Esophagus muscularis mucosa (tissue), 4 donors: ENCODE measurements around the gene SFTPB. TPM values are rescaled to one million over a fixed set of nuclear protein-coding genes. Genes with fewer than 3 reads are reported as not detected.

Experiments used
- DNase-seq: peaks from one replicate; pipeline ENCODE4 v3.0.0-alpha.2; 2017; ENCODE audit errors: extremely low spot score
- H3K27ac ChIP-seq, 4 donors: fragments of 200-600 bp; sonication (generic); replicated peaks in 1 of 4; 1 replicate in 3 of 4; 2 replicates in 1 of 4; pipeline ENCODE4 v1.5.1; 2016 to 2019; ENCODE audit warnings: mild to moderate bottlenecking in 1 of 4
- H3K27me3 ChIP-seq, 4 donors: fragments of 200-600 bp; sonication (generic); one replicate each; pipeline versions ENCODE4 v1.5.1 to v1.6.0; 2016 to 2019
- H3K36me3 ChIP-seq, 4 donors: fragments of 200-600 bp; sonication (generic); one replicate each; pipeline ENCODE4 v1.5.1; 2016 to 2019
- H3K4me1 ChIP-seq, 4 donors: fragments of 200-600 bp; sonication (generic); one replicate each; pipeline ENCODE4 v1.5.1; 2016 to 2019
- H3K4me3 ChIP-seq, 4 donors: fragments of 200-600 bp; sonication (generic); 1 replicate in 2 of 4; 2 replicates in 2 of 4; pipeline ENCODE4 v1.5.1; 2016 to 2019; ENCODE audit warnings: mild to moderate bottlenecking in 4 of 4, moderate library complexity in 1 of 4
- H3K9me3 ChIP-seq, 4 donors: fragments of 200-600 bp; sonication (generic); 1 replicate in 3 of 4; 2 replicates in 1 of 4; pipeline ENCODE4 v1.5.1; 2016 to 2019
- CTCF ChIP-seq, 3 experiments: fragments of 200-600 bp in 2 of 3; fragments of 450-650 bp in 1 of 3; sonication (generic) in 2 of 3; IDR thresholded peaks; one replicate each; pipeline ENCODE4 v1.5.1; 2017 to 2019; ENCODE audit warnings: antibody characterized with exemption in 3 of 3, mild to moderate bottlenecking in 2 of 3, moderate library complexity in 1 of 3
- EP300 ChIP-seq: sonication (generic); formaldehyde crosslinking; IDR thresholded peaks from one replicate; pipeline ENCODE4 v1.6.1; 2017; ENCODE audit warnings: antibody characterized with exemption
- POLR2A ChIP-seq: fragments of 450-650 bp; IDR thresholded peaks from one replicate; pipeline ENCODE4 v1.6.1; 2017; ENCODE audit warnings: antibody characterized with exemption, moderate library complexity, mild to moderate bottlenecking, low read depth
- POLR2AphosphoS5 ChIP-seq, 2 donors: sonication (generic); formaldehyde crosslinking; IDR thresholded peaks; one replicate each; pipeline ENCODE4 v1.6.1; 2017; ENCODE audit warnings: antibody characterized with exemption in 2 of 2
- WGBS: methylation state at CpG from one replicate; pipeline ENCODE4 v1.1.5; 2018; 5-methylcytosine and 5-hydroxymethylcytosine counted together
- intact Hi-C: fragments of 100-400 bp; cut with DNase I; formaldehyde crosslinking; loops from one replicate; pipeline ENCODE4 v1.15.1; 2023
- total RNA-seq, 4 donors: library from RNA; depleted of rRNA; stranded (reverse); fragments of >200 nt; gene quantifications; one replicate each; pipeline versions ENCODE4 v1.1.0 to v1.2.1, GENCODE V29; 2016

The SFTPB gene
- total RNA-seq, 4 donors from 2014 or later = 25.3 to 119 (median 26.6) TPM; not detected in 1

GRCh38 chr2:85684380-85684779 is 16.4 kb upstream of the SFTPB start:
- Histone ChIP-seq H3K36me3 (no peaks in the 10 kb centered on the region), H3K9me3 (no peaks in the 10 kb centered on the region), H3K4me1 (peaks cover 1 to 27% (median 8%) of the 10 kb centered on the region in 4 donors), H3K27me3 (no peaks in the 10 kb centered on the region), H3K4me3 (no peak overlapping the region), H3K27ac (no peak overlapping the region)
- WGBS = 92% methylated on average over 4 of the region's 4 CpGs
- no peak for TF ChIP-seq POLR2A
- TF ChIP-seq POLR2AphosphoS5 (IDR thresholded peaks at IDR 0.05) = no peak
- no peak for TF ChIP-seq EP300
- TF ChIP-seq CTCF (IDR thresholded peaks at IDR 0.05) = no peak
- DNase-seq = no peak
- intact Hi-C loops = no loop called here

GRCh38 chr2:85682378-85682777 is 14.4 kb upstream of the SFTPB start:
- Histone ChIP-seq H3K27me3 (no peaks in the 10 kb centered on the region), H3K36me3 (no peaks in the 10 kb centered on the region), H3K4me1 (peaks cover 12 to 35% (median 21%) of the 10 kb centered on the region in 4 donors), H3K9me3 (no peaks in the 10 kb centered on the region), H3K4me3 (no peak overlapping the region), H3K27ac (peak overlapping the region in 1 of 4 donors; percentile 26)
- no peak for DNase-seq
- intact Hi-C loops = no loop called here
- no CpG with 5 or more reads among the region's 5 CpGs for WGBS
- peak in 1 of 2 donors; percentile 7 for TF ChIP-seq POLR2AphosphoS5 (IDR thresholded peaks at IDR 0.05)
- no peak for TF ChIP-seq CTCF (IDR thresholded peaks at IDR 0.05)
- no peak for TF ChIP-seq EP300

GRCh38 chr2:85681776-85682175 is 13.8 kb upstream of the SFTPB start:
- TF ChIP-seq POLR2A = no peak
- no peaks in the 10 kb centered on the region for H3K9me3 ChIP-seq
- no peak for DNase-seq
- no peaks in the 10 kb centered on the region for H3K36me3 ChIP-seq
- WGBS = 86% methylated on average over 1 of the region's 1 CpG
- no peak overlapping the region for H3K4me3 ChIP-seq
- no peaks in the 10 kb centered on the region for H3K27me3 ChIP-seq
- intact Hi-C loops = no loop called here
- peak overlapping the region in 3 of 4 donors; percentile 18 to 61 (median 46) for H3K27ac ChIP-seq
- H3K4me1 ChIP-seq = peaks cover 14 to 35% (median 21%) of the 10 kb centered on the region in 4 donors

- intact Hi-C loops = no loop called here
- peak overlapping the region in 3 of 4 donors; percentile 18 to 61 (median 46) for H3K27ac ChIP-seq
- peaks cover 18 to 35% (median 22%) of the 10 kb centered on the region in 4 donors for H3K4me1 ChIP-seq
These were observed 13.4 kb upstream of the SFTPB start for GRCh38 chr2:85681372-85681763.

GRCh38 chr2:85680707-85681371 is 12.8 kb upstream of the SFTPB start:
- no peak for TF ChIP-seq POLR2A
- TF ChIP-seq CTCF (IDR thresholded peaks at IDR 0.05) = no peak
- no peak for TF ChIP-seq EP300
- TF ChIP-seq POLR2AphosphoS5 (IDR thresholded peaks at IDR 0.05) = no peak
- intact Hi-C loops = no loop called here
- DNase-seq = no peak
- Histone ChIP-seq H3K4me1 (peaks cover 21 to 35% (median 24%) of the 10 kb centered on the region in 4 donors), H3K27me3 (no peaks in the 10 kb centered on the region), H3K36me3 (no peaks in the 10 kb centered on the region), H3K9me3 (no peaks in the 10 kb centered on the region), H3K4me3 (no peak overlapping the region), H3K27ac (peak overlapping the region in 3 of 4 donors; percentile 18 to 61 (median 53))
- 79% methylated on average over 2 of the region's 2 CpGs for WGBS

More at GRCh38 chr2:85681372-85681763, 13.4 kb upstream of the SFTPB start:
- 78% methylated on average over 5 of the region's 5 CpGs for WGBS
- no peaks in the 10 kb centered on the region for H3K36me3 ChIP-seq
- no peak for TF ChIP-seq CTCF (IDR thresholded peaks at IDR 0.05)
- TF ChIP-seq POLR2A = no peak
- TF ChIP-seq POLR2AphosphoS5 (IDR thresholded peaks at IDR 0.05) = no peak
- TF ChIP-seq EP300 = no peak
- H3K27me3 ChIP-seq = no peaks in the 10 kb centered on the region
- no peaks in the 10 kb centered on the region for H3K9me3 ChIP-seq
- no peak overlapping the region for H3K4me3 ChIP-seq
- DNase-seq = no peak
